GM21515 (cell line): ENCODE data around the gene WDFY2.
"Not testable (repeated sequence)": the region's sequence is repeated elsewhere in the genome, so short reads cannot be mapped to it uniquely, and the experiment has no call there.

Source experiments
- ATAC-seq: cut with Tn5 transposase; IDR thresholded peaks from one replicate; pipeline ENCODE4 v1.9.1; 2021; ENCODE audit not compliant: unreplicated experiment

Gene WDFY2

DNA sequence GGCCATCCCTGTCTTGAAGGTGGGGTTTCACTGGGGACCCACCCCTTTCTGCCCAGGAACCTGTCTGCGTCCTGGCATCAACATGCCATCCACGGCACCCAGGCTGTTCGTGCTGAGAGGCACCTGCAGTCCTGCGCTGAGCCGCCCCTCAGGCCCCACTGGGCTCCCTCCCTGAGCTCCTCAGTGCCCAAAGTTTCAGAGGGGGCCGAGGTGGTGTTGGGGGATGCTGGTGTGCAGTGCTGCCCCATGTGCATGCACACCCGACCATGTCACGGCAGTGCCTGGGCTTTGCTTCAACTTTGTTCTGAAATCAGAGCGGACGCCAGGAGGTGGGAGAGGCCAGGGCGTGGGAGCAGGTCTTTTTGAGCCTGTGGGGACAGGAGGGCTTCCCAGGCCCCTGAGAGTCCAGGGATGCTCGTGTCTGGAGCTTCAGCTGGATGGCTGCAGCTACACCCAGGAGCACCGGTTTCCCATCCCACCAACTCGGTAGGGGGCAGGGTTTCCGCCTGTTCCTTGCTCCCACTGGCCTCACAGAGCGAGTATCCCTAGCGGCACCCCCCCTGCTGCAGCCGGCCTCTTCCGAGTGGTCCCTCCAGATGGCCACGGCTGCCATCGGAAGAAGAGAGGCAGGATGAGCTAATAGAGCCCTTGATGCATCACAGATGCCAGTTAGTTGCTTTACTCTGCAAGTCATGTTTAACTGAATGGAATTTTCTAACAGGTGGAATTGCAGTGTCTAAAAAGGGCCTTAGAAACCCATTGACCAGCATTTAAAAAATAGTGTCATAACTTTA lies 44.0 kb downstream of the WDFY2 start:
- ATAC-seq: no peak

GRCh38 chr13:51629491-51630287 lies 45.4 kb downstream of the WDFY2 start:
- no peak for ATAC-seq

- ATAC-seq: no peak
Observed at GRCh38 chr13:51630288-51630615, 46.0 kb downstream of the WDFY2 start.

GRCh38 chr13:51632591-51633362 lies 48.5 kb downstream of the WDFY2 start:
- ATAC-seq: no peak

DNA sequence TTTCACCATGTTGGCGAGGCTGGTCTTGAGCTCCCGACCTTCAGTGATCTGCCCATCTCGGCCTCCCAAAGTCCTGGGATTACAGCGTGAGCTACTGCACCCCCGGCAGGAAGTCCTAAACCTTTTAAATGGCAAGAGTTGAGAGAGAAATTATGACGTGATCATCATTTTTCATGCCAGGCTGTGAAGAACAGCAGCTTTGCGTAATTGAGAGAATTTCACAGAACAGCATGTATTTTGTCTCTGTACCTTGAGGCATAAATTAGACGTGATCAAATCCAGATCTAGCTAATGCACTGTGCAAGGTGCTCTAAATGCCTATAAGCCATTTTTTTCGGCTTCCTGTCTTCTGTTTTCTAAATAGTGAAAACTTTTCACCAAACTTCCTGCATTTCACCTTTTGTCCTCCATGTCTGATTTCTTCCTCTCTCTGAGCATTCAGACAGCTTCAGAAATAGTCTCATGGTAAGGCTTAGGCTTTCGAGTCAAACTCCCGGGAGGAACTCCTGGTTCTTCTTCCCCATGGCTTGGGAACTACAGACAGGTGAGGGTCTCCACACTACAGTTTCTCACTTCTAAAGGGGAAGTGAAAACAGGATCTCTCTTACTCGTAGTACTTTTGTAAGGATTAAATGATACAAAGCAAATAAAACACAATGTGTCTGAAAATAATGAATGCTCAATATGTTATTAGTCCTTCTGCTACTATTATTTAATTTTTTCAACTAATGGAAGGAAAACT lies 51.0 kb downstream of the WDFY2 start:
- no peak for ATAC-seq

DNA sequence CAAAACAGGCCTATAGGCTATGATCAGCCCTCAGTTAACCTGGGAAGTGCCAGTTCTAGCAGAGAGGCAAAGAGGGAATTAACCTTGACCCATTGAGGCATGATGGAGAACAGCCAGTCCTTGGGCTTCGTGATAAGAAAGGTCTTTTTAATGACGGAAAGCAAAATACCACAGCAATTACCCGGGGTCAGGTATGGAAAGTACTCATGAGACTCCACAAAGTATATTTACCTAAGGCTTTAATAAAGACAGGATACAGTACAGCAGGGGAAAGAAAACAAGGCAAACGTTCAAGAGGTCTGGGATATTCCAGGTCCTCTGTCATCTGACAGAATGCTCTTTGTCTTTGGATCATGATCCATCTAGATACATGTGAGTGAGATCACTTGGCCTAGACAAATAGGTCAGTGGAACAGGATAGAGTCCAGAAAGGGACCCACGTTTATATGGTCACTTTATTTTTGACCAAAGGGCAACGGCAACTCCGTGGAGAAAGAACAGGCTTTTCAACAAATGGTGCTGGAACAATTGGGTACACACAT lies 52.2 kb downstream of the WDFY2 start:
- no peak for ATAC-seq

GRCh38 chr13:51637852-51638215 lies 53.6 kb downstream of the WDFY2 start:
- no peak for ATAC-seq

GRCh38 chr13:51638216-51638871 lies 54.1 kb downstream of the WDFY2 start:
- ATAC-seq: no peak

DNA sequence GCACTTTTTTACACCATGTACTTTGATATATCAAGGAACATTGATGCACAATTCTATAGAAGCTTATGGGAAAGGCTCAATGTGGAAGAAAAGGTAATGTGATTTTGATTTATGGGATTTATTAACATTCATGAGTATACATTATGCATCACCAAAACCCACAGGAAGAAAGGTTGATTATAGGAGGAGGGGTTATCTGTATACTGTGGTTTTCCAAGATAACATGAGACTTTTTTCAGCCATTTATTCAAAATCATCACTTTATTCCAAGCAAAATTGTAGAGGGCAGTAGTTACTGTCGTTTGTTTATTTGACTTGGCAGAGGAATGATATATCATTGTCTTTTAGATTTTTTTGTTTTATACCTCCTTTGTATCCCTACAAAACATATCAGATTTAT lies 54.9 kb downstream of the WDFY2 start:
- no peak for ATAC-seq

DNA sequence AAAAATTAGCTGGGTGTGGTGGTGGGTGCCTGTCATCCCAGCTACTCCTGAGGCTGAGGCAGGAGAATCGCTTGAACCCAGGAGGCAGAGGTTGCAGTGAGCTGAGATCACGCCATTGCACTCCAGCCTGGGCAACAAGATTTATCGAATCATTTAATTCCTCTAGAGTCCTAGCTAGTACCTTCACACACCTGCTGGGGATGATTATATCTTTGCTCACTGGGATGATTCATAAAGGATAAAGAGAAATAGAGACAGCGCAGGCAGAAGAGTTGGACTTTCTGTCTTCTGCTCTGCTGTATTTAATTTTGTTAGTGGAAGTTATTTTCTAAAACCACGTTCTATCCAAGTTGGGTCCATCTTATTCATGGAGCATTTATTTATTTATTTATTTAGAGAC lies 56.4 kb downstream of the WDFY2 start:
- ATAC-seq: not testable (repeated sequence)

GRCh38 chr13:51643105-51643881 lies 59.0 kb downstream of the WDFY2 start:
- no peak for ATAC-seq

GRCh38 chr13:51643882-51644281 lies 59.6 kb downstream of the WDFY2 start:
- no peak for ATAC-seq

DNA sequence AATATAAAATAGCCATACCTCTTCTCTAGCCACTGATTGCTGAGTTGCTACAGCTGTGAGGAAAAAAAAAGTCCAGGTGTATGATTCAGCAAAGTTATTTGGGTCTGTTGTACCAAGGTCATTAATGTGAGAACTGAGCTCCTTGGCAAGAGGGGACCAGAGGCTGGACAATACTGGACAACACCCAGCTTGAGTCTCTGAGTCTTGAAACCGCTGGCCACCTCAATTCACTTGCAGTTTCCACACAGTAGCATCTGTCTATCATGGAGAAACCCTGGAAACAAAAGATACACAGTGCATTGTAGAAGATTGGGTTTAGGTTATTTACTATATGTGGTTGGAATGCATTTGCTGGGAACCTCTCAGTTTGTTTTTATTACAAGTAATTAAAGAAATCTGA lies 60.4 kb downstream of the WDFY2 start:
- no peak for ATAC-seq

DNA sequence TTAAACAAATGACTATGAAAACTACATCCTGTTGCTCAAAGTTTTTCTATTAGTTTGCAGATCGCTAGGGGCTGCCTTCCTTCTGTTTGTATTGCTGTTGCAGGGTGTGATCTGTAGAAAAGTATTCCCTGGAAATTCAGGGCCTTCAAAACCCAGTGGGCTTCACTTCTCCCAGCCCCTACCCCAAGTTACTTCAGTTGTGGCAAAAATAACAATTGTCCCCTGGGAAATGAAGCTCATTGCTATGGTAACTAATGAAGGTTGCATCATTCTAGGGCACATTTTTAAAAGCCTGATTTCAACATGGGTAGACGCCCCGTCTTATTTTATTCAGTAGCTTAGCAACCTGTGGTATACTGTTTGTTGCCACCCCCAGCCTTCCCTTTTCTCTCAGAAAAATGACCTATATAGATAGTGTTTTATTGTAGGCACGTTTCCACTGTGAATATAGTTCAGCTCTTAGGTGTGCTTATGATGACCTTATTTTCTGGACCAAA lies 60.9 kb downstream of the WDFY2 start:
- ATAC-seq: no peak

GRCh38 chr13:51645761-51646670 lies 61.8 kb downstream of the WDFY2 start:
- ATAC-seq: no peak

DNA sequence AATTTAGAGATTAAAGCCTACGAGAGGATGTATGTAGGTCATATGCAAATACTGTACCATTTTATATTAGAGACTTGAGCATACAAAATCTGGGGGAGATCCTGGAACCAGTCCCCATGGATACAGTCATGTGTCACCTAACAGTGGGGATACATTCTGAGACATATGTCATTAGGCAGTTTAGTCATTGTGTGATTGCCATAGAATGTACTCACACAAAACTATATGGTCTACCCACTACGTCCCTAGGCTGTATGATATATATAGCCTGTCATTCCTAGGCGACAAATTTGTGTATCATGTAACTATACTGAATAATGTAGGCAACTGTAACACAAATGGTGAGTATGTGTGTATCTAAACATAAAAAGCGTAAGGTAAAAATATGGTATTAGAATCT lies 62.8 kb downstream of the WDFY2 start:
- no peak for ATAC-seq

GRCh38 chr13:51652193-51652592 lies 67.9 kb downstream of the WDFY2 start:
- ATAC-seq: not testable (repeated sequence)
